Right cardiac atrium (tissue), 5 donors: ENCODE results near the gene FAM222B. TPM values are rescaled to one million over a fixed set of nuclear protein-coding genes. Genes with fewer than 3 reads are reported as not detected.
"Not testable (repeated sequence)": the region's sequence is repeated elsewhere in the genome, so short reads cannot be mapped to it uniquely, and the experiment has no call there.

Experiments
- ATAC-seq, 2 donors: fragments of 200-7000 bp; cut with Tn5 transposase; one replicate each; pipeline versions ENCODE4 v1.8.0 to v1.9.1; 2020; ENCODE audit warnings: moderate library complexity in 2 of 2, mild to moderate bottlenecking in 1 of 2
- DNase-seq, 3 donors: peaks; one replicate each; pipeline ENCODE4 v3.0.0-alpha.2; 2020
- H3K27ac ChIP-seq: one replicate; pipeline ENCODE4 v1.5.1; 2013; ENCODE audit warnings: mild to moderate bottlenecking, low read length, control low read depth, moderate library complexity
- H3K27me3 ChIP-seq: one replicate; pipeline ENCODE4 v1.6.1; 2013; ENCODE audit not compliant: control insufficient read depth, insufficient read depth
- H3K4me1 ChIP-seq: one replicate; pipeline ENCODE4 v1.6.1; 2013; ENCODE audit warnings: low read length; ENCODE audit not compliant: control insufficient read depth, insufficient read depth
- H3K4me3 ChIP-seq: one replicate; pipeline ENCODE4 v1.5.1; 2013; ENCODE audit warnings: low read length, control low read depth
- H3K9me3 ChIP-seq: one replicate; pipeline ENCODE4 v1.6.1; 2013; ENCODE audit warnings: low read length; ENCODE audit not compliant: control insufficient read depth
- WGBS: extraction: QIAGEN DNeasy Blood & Tissue Kit; methylation state at CpG from one replicate; pipeline ENCODE4 v1.1.7; 2013; 5-methylcytosine and 5-hydroxymethylcytosine counted together
- intact Hi-C, 4 donors: fragments of 100-400 bp; cut with DNase I; formaldehyde crosslinking; loops; one replicate each; pipeline versions ENCODE4 v1.11.0 to v1.14.0; 2022 to 2023
- polyA plus RNA-seq: library from polyadenylated mRNA; stranded (reverse); fragments of 200-250 nt; gene quantifications from one replicate; pipeline ENCODE4 v1.2.3, GENCODE V29; 2013
- total RNA-seq, 4 donors: library from RNA; stranded (reverse); fragmentation: NEBNext Ultra II Directional; extraction: Animal tissue kit (Norgen Biotek cat#: 25700); gene quantifications; one replicate each; pipeline ENCODE4 v1.2.1, GENCODE V29; 2021
- donor health status: healthy with polysubstance abuse.
- donor health status: DM: no; HTN: yes; CAD: no.
- donor health status: DM: no; HTN: no; CAD: no.
- donor health status: DM: no; HTN: yes; CAD: no; lungs with severe emphysema.
- donor health status: DM: yes; HTN: yes; CAD: no.

Gene FAM222B
- total and polyA plus RNA-seq, 5 donors = 11.9 to 19.6 (median 17.8) TPM

DNA sequence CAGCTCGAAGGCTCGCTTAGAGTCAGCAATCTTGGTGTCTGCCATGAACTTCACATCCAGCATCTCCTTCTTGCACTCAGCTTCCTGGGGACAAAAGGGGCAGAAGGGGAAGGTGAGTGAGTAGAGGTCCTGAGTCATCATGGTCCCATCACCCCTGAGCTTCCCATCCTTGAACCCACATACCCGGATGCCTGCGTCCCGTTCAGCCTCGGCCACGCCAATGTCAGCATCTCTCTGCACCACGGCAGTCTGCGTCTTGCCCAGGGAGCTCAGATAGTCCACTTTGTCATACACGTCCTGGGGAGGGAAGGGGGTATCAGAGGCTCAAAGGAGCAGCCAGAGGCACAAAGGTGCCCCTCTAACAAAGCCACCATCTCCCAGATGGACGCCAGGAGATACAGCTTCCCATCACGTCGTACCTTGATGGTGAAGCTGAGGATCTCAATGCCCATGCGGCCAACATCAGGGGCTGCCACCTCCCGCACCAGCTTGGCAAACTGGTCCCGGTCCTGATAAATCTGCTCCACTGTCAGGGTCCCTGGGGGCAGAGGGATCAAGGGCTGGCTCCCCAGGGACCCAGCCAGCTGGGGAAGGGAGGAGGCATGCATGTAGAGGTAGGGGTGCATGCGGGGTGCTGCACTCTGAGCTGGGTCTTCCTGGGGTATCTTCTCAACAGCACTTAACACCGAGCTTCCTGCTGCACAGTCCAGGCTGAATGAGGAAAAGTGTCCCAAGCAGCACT lies 39.7 kb upstream of the FAM222B start:
- ATAC-seq = no peak

DNA sequence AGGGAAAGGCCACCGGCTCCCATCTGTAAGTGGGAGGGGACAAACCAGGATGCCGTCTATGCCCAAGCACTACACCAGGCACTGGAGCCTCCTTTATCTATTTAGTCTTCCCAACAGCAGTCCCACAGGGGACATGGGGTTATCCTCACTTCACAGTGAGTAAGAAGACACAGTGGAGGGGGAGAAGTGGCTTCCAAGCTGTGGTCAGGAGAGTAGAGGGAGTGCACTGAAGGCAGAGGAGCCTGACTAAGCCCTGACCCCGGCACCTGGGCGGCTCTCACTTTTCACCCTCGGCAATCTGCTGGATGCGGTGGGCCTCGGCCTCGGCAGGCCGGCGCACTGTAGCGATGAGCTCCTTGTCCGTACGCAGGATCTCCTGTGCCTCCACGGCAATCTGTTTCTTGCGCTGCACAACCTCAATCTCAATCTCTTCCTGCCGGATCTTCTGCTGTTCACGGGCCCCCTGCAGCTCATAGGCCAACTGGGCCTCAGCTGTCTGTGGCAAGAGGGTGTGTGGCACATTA lies 39.0 kb upstream of the FAM222B start:
- DNase-seq = no peak
- 94% methylated on average over 17 of the region's 17 CpGs for WGBS
- intact Hi-C loops = no loop called here

More for the DNA sequence above, 39.7 kb upstream of the FAM222B start:
- intact Hi-C loops = no loop called here
- Histone ChIP-seq H3K4me3 (no peak overlapping the region), H3K27me3 (no peaks in the 10 kb centered on the region), H3K27ac (no peak overlapping the region), H3K4me1 (no peaks in the 10 kb centered on the region), H3K9me3 (no peaks in the 10 kb centered on the region)
- no peak for DNase-seq
- 92% methylated on average over 18 of the region's 18 CpGs for WGBS

DNA sequence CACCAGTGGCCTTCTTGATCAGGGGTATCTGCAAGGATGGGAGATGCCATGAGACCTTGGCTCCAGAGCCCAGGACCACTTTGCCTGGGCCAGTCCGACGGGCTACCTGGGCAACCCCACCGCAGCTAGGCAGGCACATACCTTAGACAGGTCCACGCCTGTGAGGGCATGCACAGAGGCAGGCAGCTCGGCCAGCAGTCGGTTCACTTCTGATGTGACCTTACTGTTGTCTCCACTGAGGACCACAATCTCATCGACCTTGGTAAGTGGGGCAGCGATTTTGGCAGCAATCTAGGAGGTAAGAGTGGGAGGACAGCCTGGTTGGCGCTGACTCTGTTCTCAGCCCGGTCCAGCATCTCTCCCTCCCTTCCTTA lies 38.0 kb upstream of the FAM222B start:
- Histone ChIP-seq H3K4me3 (no peak overlapping the region), H3K27me3 (no peaks in the 10 kb centered on the region), H3K9me3 (no peaks in the 10 kb centered on the region), H3K27ac (no peak overlapping the region), H3K4me1 (no peaks in the 10 kb centered on the region)
- 86% methylated on average over 10 of the region's 10 CpGs for WGBS
- DNase-seq = no peak
- intact Hi-C loops = no loop called here
- no peak for ATAC-seq

More for the DNA sequence above, 39.0 kb upstream of the FAM222B start:
- no peak for ATAC-seq
- Histone ChIP-seq H3K27ac (no peak overlapping the region), H3K27me3 (no peaks in the 10 kb centered on the region), H3K9me3 (no peaks in the 10 kb centered on the region), H3K4me1 (no peaks in the 10 kb centered on the region), H3K4me3 (no peak overlapping the region)

DNA sequence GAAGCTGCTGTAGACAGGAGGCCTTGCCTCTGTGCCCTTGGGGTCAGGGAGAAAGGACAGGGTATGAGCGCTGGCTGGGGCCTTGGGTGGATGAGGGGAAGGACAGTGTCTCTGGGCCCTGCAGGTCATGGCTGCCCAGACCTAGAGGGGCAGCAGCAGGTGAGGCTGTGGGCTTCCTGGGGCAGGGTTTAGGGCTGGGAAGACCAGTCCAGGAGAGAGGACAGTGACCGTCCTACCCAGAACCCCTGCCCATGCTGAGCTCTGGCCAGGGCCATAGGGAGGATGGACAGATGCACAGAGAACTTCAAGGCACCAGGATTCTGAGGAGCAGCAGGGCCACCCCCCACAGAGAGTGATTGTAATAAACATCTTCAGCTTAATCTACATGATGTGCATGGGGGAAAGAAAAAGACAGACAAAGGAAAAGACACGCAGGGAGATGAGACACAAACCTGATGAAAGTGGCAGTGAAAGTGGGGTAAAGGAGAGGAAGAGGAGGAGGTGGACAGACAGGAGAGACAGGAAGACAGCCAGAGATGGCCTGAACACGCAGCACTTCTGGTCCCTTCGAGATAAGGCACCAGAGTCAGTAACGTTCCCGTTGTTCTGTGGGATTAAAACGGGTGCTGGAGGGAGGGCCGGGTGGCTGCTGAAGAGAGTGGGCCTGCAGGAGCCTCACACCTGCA lies 37.4 kb upstream of the FAM222B start:
- H3K27me3 ChIP-seq = no peaks in the 10 kb centered on the region
- ATAC-seq (no peak), DNase-seq (no peak)
- H3K4me3 ChIP-seq = no peak overlapping the region
- H3K9me3 ChIP-seq = no peaks in the 10 kb centered on the region
- no peaks in the 10 kb centered on the region for H3K4me1 ChIP-seq
- 72% methylated on average over 9 of the region's 9 CpGs for WGBS
- H3K27ac ChIP-seq = no peak overlapping the region
- intact Hi-C loops = no loop called here

DNA sequence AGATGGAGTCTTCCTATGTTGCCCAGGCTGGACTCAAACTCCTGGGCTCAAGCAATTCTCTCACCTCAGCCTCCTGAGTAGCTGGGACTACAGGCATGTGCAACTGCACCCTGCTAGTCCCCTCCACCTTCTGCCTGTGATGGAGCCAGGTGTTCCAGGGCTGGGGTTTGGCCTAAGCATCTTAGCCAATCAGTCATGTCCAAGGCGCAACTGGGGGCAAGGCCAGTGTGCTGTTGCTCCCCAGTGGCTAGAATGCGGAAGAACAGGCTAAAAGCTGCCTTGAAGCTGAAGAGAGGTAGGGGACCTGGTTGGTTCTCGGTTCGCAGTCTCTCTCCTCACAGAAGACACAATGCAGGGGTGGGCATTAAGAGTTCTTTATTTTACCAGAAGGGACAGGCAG lies 36.4 kb upstream of the FAM222B start:
- Histone ChIP-seq H3K27me3 (no peaks in the 10 kb centered on the region), H3K4me1 (no peaks in the 10 kb centered on the region), H3K27ac (no peak overlapping the region), H3K9me3 (no peaks in the 10 kb centered on the region), H3K4me3 (no peak overlapping the region)
- intact Hi-C loops = no loop called here
- WGBS = 75% methylated on average over 4 of the region's 4 CpGs
- DNase-seq = no peak
- no peak for ATAC-seq

DNA sequence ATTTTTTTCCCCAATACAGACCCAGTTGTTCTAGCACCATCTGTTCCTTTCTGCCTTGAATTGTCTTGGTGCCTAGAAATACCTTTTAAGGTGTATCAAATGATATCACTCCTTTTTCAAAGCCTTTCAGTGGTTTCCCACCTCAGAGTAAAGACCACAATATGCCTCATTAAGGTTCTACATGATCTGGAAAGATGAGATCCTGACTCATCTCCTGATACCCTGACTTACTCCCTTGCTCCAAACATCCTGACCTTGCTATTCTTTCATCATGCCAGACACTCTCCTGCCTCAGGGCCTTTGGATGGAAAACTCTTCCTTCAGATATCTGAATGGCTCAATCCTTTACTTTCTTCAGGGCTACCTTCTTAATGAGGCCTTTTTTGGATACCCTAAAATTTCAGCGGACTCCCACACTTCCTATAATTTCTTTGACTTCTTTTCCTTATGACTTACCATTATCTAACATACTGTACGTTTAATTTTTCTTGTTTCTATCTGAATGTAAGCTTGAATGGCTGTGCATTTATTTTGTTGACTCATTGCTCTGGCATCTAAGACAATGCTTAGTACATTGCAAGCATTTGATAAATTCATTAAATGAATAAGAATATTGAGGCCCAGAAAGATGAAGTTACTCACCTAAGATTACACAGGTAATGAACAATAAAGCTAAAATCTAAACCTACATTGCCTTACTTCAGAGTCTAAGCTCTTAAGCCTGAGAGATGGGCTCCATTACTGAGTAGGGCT lies 35.7 kb upstream of the FAM222B start:
- ATAC-seq (no peak), DNase-seq (no peak)
- Histone ChIP-seq H3K27ac (no peak overlapping the region), H3K4me3 (no peak overlapping the region), H3K4me1 (no peaks in the 10 kb centered on the region), H3K27me3 (no peaks in the 10 kb centered on the region), H3K9me3 (no peaks in the 10 kb centered on the region)
- intact Hi-C loops = no loop called here
- WGBS = 86% methylated on average over 2 of the region's 2 CpGs

DNA sequence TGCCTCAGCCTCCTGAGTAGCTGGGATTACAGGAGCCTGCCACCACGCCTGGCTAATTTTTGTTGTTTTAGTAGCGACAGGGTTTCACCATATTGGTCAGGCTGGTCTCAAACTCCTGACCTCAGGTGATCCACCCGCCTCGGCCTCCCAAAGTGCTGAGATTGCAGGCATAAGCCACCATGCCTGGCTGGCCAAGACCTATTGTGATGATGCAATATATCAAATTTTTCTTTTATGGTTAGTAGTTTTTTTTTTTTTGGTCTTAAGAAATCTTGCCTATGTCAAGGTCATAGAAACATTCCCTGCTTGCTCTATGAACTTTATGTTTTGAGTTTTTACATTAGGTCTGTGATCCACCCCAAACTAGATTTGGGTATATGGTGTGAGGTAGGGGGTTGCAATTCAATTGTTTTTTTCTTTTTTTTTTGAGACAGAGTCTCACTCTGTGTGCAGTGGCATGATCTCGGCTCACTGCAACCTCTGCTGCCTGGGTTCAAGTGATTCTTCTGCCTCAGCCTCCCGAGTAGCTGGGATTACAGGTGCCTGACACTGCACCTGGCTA lies 34.6 kb upstream of the FAM222B start:
- H3K27ac ChIP-seq, ATAC-seq, H3K4me3 ChIP-seq, H3K4me1 ChIP-seq, H3K9me3 ChIP-seq, intact Hi-C loops, H3K27me3 ChIP-seq, DNase-seq: not testable (repeated sequence)
- WGBS = 97% methylated on average over 6 of the region's 6 CpGs

DNA sequence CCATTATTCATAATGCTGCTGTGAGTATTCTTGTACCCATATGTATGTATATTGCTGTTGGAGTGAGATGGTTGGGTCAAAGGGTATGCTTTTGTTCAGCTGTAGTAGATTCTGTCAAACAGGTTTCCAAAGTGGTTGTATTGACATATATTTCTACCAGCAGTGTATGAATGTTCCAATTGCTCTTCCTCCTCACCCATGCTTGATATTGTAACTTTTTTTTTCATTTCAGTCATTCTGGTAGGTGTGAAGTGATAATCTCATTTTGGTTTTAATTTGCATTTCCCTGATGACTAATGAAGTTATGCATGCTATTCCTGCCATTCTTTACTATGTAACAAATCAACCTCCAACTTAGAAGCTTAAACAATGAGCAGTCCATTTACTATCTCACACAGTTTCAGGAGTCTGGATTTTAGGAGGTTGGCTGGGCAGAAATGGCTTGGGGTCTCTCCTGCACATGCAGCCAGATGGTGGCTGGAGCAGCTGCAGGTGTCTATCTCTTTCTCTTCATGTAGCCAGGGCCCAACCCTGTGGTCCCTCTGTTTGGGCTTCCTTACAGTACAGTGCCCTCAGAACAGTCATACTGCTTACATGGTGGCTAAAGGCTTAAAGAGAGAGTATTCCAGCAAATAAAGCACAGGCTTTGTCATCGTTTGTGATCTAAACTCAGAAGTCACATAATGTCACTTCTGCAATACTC lies 33.4 kb upstream of the FAM222B start:
- 56% methylated on average over 1 of the region's 1 CpG for WGBS
- Histone ChIP-seq H3K4me3 (no peak overlapping the region), H3K4me1 (no peaks in the 10 kb centered on the region), H3K27me3 (no peaks in the 10 kb centered on the region), H3K27ac (no peak overlapping the region), H3K9me3 (no peaks in the 10 kb centered on the region)
- no peak for ATAC-seq
- intact Hi-C loops = no loop called here
- no peak for DNase-seq

DNA sequence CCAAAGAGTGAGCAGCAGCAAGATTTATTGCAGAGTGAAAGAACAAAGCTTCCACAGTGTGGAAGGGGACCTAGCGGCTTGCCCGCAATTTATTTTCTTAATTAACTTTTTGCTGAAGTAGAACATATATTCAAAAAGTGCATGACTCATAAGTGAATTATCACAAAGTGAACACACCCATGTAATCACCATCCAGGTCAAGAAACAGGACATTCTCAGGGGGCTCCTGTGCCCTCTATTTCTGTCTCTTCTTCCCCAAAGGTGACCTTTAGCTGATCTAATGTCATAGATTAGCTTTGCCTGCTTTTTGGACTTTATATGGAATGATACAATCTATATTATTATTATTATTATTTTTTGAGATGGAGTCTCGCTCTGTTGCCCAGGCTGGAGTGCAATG lies 32.2 kb upstream of the FAM222B start:
- ATAC-seq (no peak), DNase-seq (no peak)
- no peaks in the 10 kb centered on the region for H3K4me1 ChIP-seq
- H3K27me3 ChIP-seq = no peaks in the 10 kb centered on the region
- intact Hi-C loops = no loop called here
- no peak overlapping the region for H3K4me3 ChIP-seq
- H3K27ac ChIP-seq = no peak overlapping the region
- WGBS = 81% methylated on average over 3 of the region's 3 CpGs
- H3K9me3 ChIP-seq = no peaks in the 10 kb centered on the region

DNA sequence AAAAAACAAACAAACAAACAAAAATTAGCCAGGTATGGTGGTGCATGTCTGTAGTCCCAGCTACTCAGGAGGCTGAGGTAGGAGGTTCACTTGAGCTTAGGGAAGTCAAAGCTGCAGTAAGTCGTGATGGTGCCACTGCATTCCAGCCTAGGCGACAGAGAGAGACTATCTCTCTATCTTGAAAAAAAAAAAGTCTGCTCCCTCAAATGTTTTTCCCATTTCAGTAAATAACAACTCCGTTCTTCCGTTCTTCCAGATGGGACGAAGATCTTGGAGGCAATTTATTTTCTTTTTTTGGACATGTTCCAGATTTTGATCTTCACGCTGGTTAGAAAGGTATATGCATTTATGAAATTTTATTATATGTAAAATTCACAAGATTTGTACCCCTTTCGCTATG lies 31.2 kb upstream of the FAM222B start:
- Histone ChIP-seq H3K27me3 (no peaks in the 10 kb centered on the region), H3K9me3 (no peaks in the 10 kb centered on the region), H3K4me1 (no peaks in the 10 kb centered on the region), H3K27ac (no peak overlapping the region), H3K4me3 (no peak overlapping the region)
- intact Hi-C loops = no loop called here
- 91% methylated on average over 7 of the region's 7 CpGs for WGBS
- ATAC-seq = no peak
- DNase-seq = no peak
